Spinal cord (tissue), 10 donors: ENCODE data around the gene DSCAML1. TPM values are rescaled to one million over a fixed set of nuclear protein-coding genes. Genes with fewer than 3 reads are reported as not detected.
A peak's percentile ranks its signal among the peaks of the same experiment; 100 is the strongest.

Experiments
- DNase-seq, 6 donors: peaks; one replicate each; pipeline versions ENCODE4 v3.0.0 to v3.0.0-alpha.2; 2013 to 2015; ENCODE audit warnings: low spot score in 6 of 6, low read depth in 4 of 6
- H3K27ac ChIP-seq: one replicate; pipeline ENCODE4 v1.5.1; 2013; ENCODE audit warnings: low read depth, low read length, control low read depth
- H3K27me3 ChIP-seq: one replicate; pipeline ENCODE4 v1.6.1; 2013; ENCODE audit warnings: low read length; ENCODE audit not compliant: control insufficient read depth, insufficient read depth
- H3K36me3 ChIP-seq: one replicate; pipeline ENCODE4 v1.6.1; 2013; ENCODE audit warnings: low read length; ENCODE audit not compliant: control insufficient read depth, insufficient read depth
- H3K4me1 ChIP-seq: one replicate; pipeline ENCODE4 v1.6.1; 2013; ENCODE audit warnings: low read length; ENCODE audit not compliant: control insufficient read depth, insufficient read depth
- H3K4me3 ChIP-seq: one replicate; pipeline ENCODE4 v1.5.1; 2013; ENCODE audit warnings: low read depth, low read length, control low read depth
- H3K9me3 ChIP-seq: one replicate; pipeline ENCODE4 v1.6.1; 2013; ENCODE audit warnings: low read length; ENCODE audit not compliant: control insufficient read depth, insufficient read depth
- WGBS: methylation state at CpG from one replicate; pipeline ENCODE4 v1.1.5; 2013; ENCODE audit warnings: missing lambda C conversion rate; ENCODE audit not compliant: insufficient coverage; 5-methylcytosine and 5-hydroxymethylcytosine counted together
- polyA plus RNA-seq, 2 donors: library from polyadenylated mRNA; unstranded; fragments of 120-200 nt; gene quantifications; one replicate each; pipeline ENCODE4 v1.2.1, GENCODE V29; 2013; ENCODE audit not compliant: insufficient read length in 2 of 2
- total RNA-seq, 2 donors: library from RNA; depleted of rRNA in 1 of 2; stranded (reverse); fragments of 120-200 nt in 1 of 2; fragments of >200 nt in 1 of 2; gene quantifications; one replicate each; pipeline versions ENCODE4 v1.2.3 to v1.2.4, GENCODE V29; 2013 to 2014
- donor health status: healthy.

Gene DSCAML1
- total and polyA plus RNA-seq, 4 donors, result 3.5 to 14.4 (median 8.2) TPM

DNA sequence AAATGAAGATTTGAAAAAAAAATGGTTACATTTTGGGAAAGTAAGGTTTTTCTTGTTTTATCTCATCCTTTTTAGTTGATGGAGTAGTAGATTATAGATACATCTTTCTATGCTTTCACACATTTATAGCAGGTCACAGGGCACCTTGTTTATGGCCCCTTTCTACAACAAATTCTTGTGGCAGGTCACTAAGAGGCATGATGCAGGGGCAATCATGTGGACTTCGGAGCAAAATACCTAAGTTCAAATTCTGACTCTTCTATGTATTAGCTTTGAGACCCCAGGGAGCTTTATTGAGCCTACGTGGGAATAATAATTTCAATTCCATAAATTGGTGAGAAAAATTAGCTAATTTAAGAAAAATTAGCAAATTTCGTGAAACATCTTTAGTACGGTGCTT, 177.4 kb downstream of the DSCAML1 start:
- WGBS, result 57% methylated on average over 2 of the region's 4 CpGs
- no peaks in the 10 kb centered on the region for H3K27me3 ChIP-seq
- no peaks in the 10 kb centered on the region for H3K36me3 ChIP-seq
- H3K27ac ChIP-seq, result no peak overlapping the region
- peaks cover 4% of the 10 kb centered on the region for H3K9me3 ChIP-seq
- no peak for DNase-seq
- peaks cover 22% of the 10 kb centered on the region for H3K4me1 ChIP-seq
- no peak overlapping the region for H3K4me3 ChIP-seq

- 28% methylated on average over 8 of the region's 8 CpGs for WGBS
- H3K27me3 ChIP-seq, result no peaks in the 10 kb centered on the region
- H3K36me3 ChIP-seq, result no peaks in the 10 kb centered on the region
- no peak overlapping the region for H3K4me3 ChIP-seq
- peaks cover 4% of the 10 kb centered on the region for H3K9me3 ChIP-seq
- peak in 2 of 6 donors; percentile 89 to 91 for DNase-seq
- no peak overlapping the region for H3K27ac ChIP-seq
- H3K4me1 ChIP-seq, result peaks cover 22% of the 10 kb centered on the region
Observed at GRCh38 chr11:117618982-117619355, 178.0 kb downstream of the DSCAML1 start.

DNA sequence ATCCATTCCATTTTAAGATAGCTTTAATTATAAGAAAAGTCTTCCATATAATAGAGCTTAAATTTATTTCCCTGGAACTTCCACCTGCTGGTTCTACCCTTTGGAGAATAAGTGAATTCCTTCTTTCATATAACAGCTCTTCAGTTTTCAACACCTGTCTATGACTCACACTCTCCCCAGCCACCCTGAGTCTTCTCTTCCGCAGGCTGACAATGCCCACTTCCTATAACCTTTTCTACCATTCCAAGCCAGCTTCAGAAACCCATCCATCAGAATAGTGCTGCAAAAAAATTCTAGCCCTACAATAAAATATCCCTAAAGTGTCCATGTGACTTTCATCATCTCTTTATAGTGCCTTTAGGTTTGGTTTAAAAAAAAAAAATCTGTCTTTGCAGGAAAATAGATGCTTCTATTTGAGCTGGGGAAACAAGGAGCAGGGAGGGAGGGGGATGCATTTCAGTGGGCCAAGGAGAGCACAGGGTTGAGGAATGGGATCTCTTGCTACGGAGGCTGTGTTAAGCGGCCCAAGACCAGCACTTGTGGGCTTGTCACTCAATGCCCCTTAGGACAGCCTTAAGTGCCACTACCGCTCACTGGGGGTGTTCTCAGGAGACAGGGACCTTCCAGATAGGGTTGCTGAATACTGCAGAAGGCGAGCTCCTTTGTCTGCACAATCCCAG, 178.6 kb downstream of the DSCAML1 start:
- no peaks in the 10 kb centered on the region for H3K27me3 ChIP-seq
- H3K4me1 ChIP-seq, result peaks cover 26% of the 10 kb centered on the region
- no peak overlapping the region for H3K4me3 ChIP-seq
- H3K27ac ChIP-seq, result no peak overlapping the region
- H3K9me3 ChIP-seq, result peaks cover 4% of the 10 kb centered on the region
- peak in 1 of 6 donors; percentile 50 for DNase-seq
- no peaks in the 10 kb centered on the region for H3K36me3 ChIP-seq
- WGBS, result 70% methylated on average over 5 of the region's 5 CpGs

DNA sequence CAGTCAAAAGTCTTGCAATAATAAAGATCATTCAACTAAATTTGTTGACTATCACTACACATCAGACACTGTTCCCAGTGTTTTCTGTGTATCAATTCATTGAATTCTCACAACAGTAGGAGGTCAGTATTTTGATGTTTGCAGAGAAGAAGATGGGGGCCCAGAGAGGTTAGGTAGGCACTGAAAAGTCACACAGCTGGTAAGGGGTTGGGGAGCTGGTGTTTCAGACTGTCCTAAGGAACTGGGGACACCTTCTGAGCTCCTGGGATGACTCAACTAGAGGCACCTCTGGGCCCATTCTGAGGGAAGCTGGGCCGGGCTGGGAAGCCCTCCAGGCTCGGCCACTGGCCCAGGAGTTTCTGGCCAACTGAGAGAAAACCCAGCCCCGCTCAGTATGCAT, 180.0 kb downstream of the DSCAML1 start:
- Histone ChIP-seq H3K4me3 (no peak overlapping the region), H3K27me3 (no peaks in the 10 kb centered on the region), H3K27ac (no peak overlapping the region), H3K4me1 (peaks cover 38% of the 10 kb centered on the region), H3K9me3 (peaks cover 4% of the 10 kb centered on the region), H3K36me3 (no peaks in the 10 kb centered on the region)
- 81% methylated on average over 2 of the region's 3 CpGs for WGBS
- DNase-seq, result no peak

DNA sequence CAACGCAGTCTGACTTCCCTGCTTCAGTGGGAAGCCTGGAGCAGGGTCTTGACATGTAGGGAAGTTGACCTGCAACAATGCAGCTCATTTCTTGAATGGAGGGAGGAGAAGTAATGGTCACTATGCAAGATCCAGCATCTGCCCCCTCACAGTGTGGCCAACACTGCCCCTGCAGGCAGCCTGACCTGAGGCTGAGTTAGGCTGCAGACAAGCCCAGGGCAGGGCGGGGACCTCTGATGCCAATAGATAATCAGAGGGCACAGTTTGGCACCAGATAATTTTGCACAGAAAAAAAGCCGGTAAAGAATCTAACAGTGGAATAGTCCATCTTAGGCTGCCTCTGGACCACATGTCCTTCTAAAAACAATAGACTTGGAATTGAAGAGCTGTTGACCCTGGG, 182.3 kb downstream of the DSCAML1 start:
- H3K27ac ChIP-seq, result no peak overlapping the region
- H3K36me3 ChIP-seq, result no peaks in the 10 kb centered on the region
- no peaks in the 10 kb centered on the region for H3K9me3 ChIP-seq
- no peak for DNase-seq
- H3K4me3 ChIP-seq, result no peak overlapping the region
- H3K4me1 ChIP-seq, result peaks cover 37% of the 10 kb centered on the region
- no peaks in the 10 kb centered on the region for H3K27me3 ChIP-seq
- 86% methylated on average over 2 of the region's 3 CpGs for whole genome bisulfite sequencing

DNA sequence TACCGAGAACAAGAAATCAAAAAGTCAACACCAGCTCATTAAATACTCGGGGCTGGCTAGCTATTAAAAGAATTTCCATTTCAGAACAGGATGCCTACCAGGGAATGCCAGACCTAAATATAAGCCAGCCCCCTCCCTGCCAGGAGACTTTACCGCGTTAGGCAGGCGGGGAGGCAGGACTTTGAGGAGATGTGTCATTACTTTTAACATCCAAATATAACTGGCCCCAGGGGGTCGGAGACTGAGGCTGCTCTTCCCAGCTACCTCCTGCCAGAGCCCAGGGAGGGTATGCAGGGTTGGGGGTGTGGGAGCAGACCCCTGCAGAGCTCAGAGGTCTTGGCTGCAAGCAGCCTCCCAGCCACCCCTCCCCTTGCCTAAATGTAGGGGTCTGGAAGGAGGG, 183.5 kb downstream of the DSCAML1 start:
- DNase-seq, result no peak
- no peaks in the 10 kb centered on the region for H3K9me3 ChIP-seq
- no peaks in the 10 kb centered on the region for H3K36me3 ChIP-seq
- WGBS, result 44% methylated on average over 2 of the region's 6 CpGs
- H3K27ac ChIP-seq, result no peak overlapping the region
- H3K4me3 ChIP-seq, result no peak overlapping the region
- no peaks in the 10 kb centered on the region for H3K27me3 ChIP-seq
- H3K4me1 ChIP-seq, result peaks cover 29% of the 10 kb centered on the region

- no peaks in the 10 kb centered on the region for H3K36me3 ChIP-seq
- H3K4me1 ChIP-seq, result peaks cover 28% of the 10 kb centered on the region
- 60% methylated on average over 3 of the region's 7 CpGs for WGBS
- no peaks in the 10 kb centered on the region for H3K9me3 ChIP-seq
- peak in 1 of 6 donors; percentile 78 for DNase-seq
- H3K27ac ChIP-seq, result no peak overlapping the region
- H3K4me3 ChIP-seq, result no peak overlapping the region
- H3K27me3 ChIP-seq, result no peaks in the 10 kb centered on the region
Observed at GRCh38 chr11:117612177-117612576, 184.8 kb downstream of the DSCAML1 start.

DNA sequence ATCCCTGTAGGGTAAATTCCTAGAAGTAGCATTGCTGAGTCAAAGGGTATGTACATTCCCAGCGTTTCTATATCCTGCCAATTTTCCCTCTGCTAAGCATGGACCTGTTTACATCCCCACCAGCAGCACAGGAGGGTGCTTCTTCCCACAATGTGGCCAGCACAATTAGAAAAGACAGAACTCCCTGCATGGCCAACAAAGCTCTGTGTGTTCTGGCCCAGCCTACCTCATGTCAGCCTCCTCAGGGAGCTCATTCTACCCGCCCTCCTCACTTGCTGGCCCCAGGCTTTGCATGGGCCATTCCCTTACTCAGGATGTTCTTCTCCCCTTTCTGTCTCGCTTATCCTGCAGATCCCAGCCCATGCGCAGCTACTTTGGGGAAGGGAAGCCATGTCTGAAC, 186.1 kb downstream of the DSCAML1 start:
- Histone ChIP-seq H3K4me1 (peaks cover 31% of the 10 kb centered on the region), H3K27me3 (no peaks in the 10 kb centered on the region), H3K9me3 (no peaks in the 10 kb centered on the region), H3K27ac (no peak overlapping the region), H3K4me3 (no peak overlapping the region), H3K36me3 (no peaks in the 10 kb centered on the region)
- no peak for DNase-seq
- WGBS, result 36% methylated on average over 2 of the region's 4 CpGs

DNA sequence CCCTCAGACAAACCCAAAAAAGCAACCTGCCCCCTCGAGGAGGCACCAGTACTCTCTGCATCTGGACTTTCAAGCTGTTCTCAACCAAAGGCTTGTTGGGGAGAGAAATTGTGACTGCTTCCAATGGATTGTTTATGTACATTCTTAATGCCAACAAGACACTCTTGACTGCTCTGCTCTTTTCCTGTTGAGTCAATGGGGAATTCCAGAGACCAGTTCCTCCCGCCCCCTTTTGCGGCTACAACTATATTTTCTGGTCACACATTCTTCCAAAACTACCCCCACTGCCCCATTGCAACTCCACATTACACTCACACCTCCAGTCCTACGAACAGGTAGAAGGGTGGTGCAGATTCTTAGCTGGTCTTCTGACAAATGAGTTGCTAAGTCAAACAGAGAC, 187.0 kb downstream of the DSCAML1 start:
- Histone ChIP-seq H3K4me1 (peaks cover 39% of the 10 kb centered on the region), H3K36me3 (no peaks in the 10 kb centered on the region), H3K9me3 (no peaks in the 10 kb centered on the region), H3K4me3 (no peak overlapping the region), H3K27me3 (no peaks in the 10 kb centered on the region), H3K27ac (no peak overlapping the region)
- no CpG with 5 or more reads among the region's 4 CpGs for WGBS
- DNase-seq, result no peak

DNA sequence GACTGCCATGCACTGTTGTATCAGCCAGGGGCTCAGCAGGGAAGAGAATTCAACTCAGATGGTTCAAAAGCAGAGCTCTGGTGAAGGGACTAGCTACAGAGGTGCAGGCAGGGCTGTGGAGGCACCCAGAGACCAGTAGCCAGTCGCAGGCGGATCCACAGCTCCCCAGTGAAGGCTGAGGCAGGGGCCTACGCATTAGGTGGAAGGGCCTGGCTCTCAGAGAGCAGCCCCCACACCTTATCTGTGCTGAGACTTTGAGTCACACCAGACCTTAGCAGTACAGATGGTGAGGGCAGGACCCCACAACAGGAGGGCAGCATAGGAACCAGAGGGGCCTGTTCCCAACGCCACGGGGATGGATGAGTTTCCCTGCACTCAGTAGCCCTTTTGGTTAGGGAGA, 189.6 kb downstream of the DSCAML1 start:
- DNase-seq, result no peak
- peaks cover 46% of the 10 kb centered on the region for H3K4me1 ChIP-seq
- no peak overlapping the region for H3K27ac ChIP-seq
- no peak overlapping the region for H3K4me3 ChIP-seq
- no peaks in the 10 kb centered on the region for H3K27me3 ChIP-seq
- WGBS, result 86% methylated on average over 5 of the region's 5 CpGs
- H3K9me3 ChIP-seq, result no peaks in the 10 kb centered on the region
- no peaks in the 10 kb centered on the region for H3K36me3 ChIP-seq
